HepG2 (cell line): ENCODE results near the gene UBALD1. TPM values are rescaled to one million over a fixed set of nuclear protein-coding genes. Genes with fewer than 3 reads are reported as not detected.

Source experiments
- ATAC-seq: fragments of 200-7000 bp; cut with Tn5 transposase; 3 replicates; pipeline ENCODE4 v1.9.1; 2020; ENCODE audit warnings: mild to moderate bottlenecking, moderate library complexity
- BruUV-seq: library from RNA; stranded (reverse); fragments of 400-500 nt; replicated peaks from 2 replicates; lab custom pipeline; 2021; lab: Mats Ljungman, UMichigan
- CTCF ChIA-PET: fragments of 300-600 bp; formaldehyde crosslinking; extraction: SDS; loops from one replicate; lab custom pipeline; 2021; ENCODE audit warnings: low total read pairs, inconsistent platforms, low intra/inter-chr PET ratio; lab: Yijun Ruan, JAX
- POLR2A ChIA-PET: fragments of 350-600 bp; sonication (Branson Sonifier 250); formaldehyde crosslinking; loops from one replicate; lab custom pipeline; 2020; ENCODE audit warnings: antibody characterized with exemption, inconsistent platforms; lab: Yijun Ruan, JAX
- DNase-seq: peaks from one replicate; pipeline ENCODE4 v3.0.0-alpha.2; 2015; ENCODE audit warnings: low spot score
- FAIRE-seq: peaks from 3 replicates; lab custom pipeline; 2011; peaks lifted over from hg19 to GRCh38; lab: Jason Lieb, UNC
- H2AFZ ChIP-seq: one replicate; pipeline ENCODE4 v1.6.1; 2011; ENCODE audit warnings: low read length, inconsistent platforms
- H3K27ac ChIP-seq: fragments of 300-600 bp; 3 replicates; pipeline ENCODE4 v1.8.0; 2011; ENCODE audit warnings: mixed run types, mild to moderate bottlenecking, mixed read lengths, low read length, inconsistent platforms; ENCODE audit not compliant: insufficient read depth; ENCODE audit errors: extremely low read length
- H3K27me3 ChIP-seq, 2 experiments: fragments of 200-600 bp in 1 of 2; 2 replicates in 1 of 2; 3 replicates in 1 of 2; pipeline versions ENCODE4 v1.6.0 to v1.8.0; 2011; ENCODE audit warnings: low read length in 2 of 2, mild to moderate bottlenecking in 2 of 2, moderate library complexity in 2 of 2, inconsistent platforms in 1 of 2; ENCODE audit not compliant: insufficient read depth in 2 of 2, control insufficient read depth in 1 of 2
- H3K36me3 ChIP-seq, 2 experiments: fragments of 200-600 bp in 1 of 2; replicated peaks in 1 of 2; 2 replicates in 1 of 2; 3 replicates in 1 of 2; pipeline versions ENCODE4 v1.5.1 to v1.8.0; 2011; ENCODE audit warnings: low read length in 2 of 2, inconsistent platforms in 1 of 2; ENCODE audit not compliant: insufficient read depth in 2 of 2, control insufficient read depth in 1 of 2
- H3K4me1 ChIP-seq: 2 replicates; pipeline ENCODE4 v1.5.1; 2012; ENCODE audit warnings: low read length, inconsistent platforms; ENCODE audit not compliant: insufficient read depth
- H3K4me2 ChIP-seq: 2 replicates; pipeline ENCODE4 v1.6.0; 2011; ENCODE audit warnings: low read depth, low read length, inconsistent platforms
- H3K4me3 ChIP-seq, 3 experiments: fragments of 200-600 bp in 1 of 3; sonication (generic), shearing (Covaris generic) in 1 of 3; replicated peaks in 1 of 3; 2 replicates each; pipeline ENCODE4 v1.5.1; 2011 to 2016; ENCODE audit warnings: low read length in 3 of 3, inconsistent platforms in 2 of 3, low read depth in 2 of 3, mild to moderate bottlenecking in 2 of 3, control low read depth in 1 of 3, mixed read lengths in 1 of 3; ENCODE audit not compliant: insufficient read depth in 1 of 3
- H3K79me2 ChIP-seq: one replicate; pipeline ENCODE4 v1.6.1; 2011; ENCODE audit warnings: low read length, inconsistent platforms; ENCODE audit not compliant: insufficient read depth
- H3K9ac ChIP-seq: 2 replicates; pipeline ENCODE4 v1.6.0; 2011; ENCODE audit warnings: mild to moderate bottlenecking, low read depth, low read length, inconsistent platforms; ENCODE audit not compliant: insufficient read depth
- H3K9me3 ChIP-seq: 2 replicates; pipeline ENCODE4 v1.5.1; 2012; ENCODE audit warnings: mild to moderate bottlenecking, low read length
- H4K20me1 ChIP-seq: 2 replicates; pipeline ENCODE4 v1.6.0; 2011; ENCODE audit warnings: inconsistent platforms, mild to moderate bottlenecking, low read length, moderate library complexity; ENCODE audit not compliant: insufficient read depth
- CCDC6 ChIP-seq: sonication (generic); formaldehyde crosslinking; IDR thresholded peaks from 2 replicates; pipeline ENCODE4 v1.8.1; 2022; ENCODE audit warnings: mild to moderate bottlenecking, missing genetic modification reagents, moderate library complexity
- HDAC1 ChIP-seq: sonication (generic); formaldehyde crosslinking; IDR thresholded peaks from 2 replicates; pipeline ENCODE4 v1.5.1; 2020; ENCODE audit warnings: mild to moderate bottlenecking, missing genetic modification reagents
- NCOA1 ChIP-seq: sonication (generic); formaldehyde crosslinking; IDR thresholded peaks from 2 replicates; pipeline ENCODE4 v1.9.0; 2021; ENCODE audit warnings: missing genetic modification reagents
- ZNF547 ChIP-seq: sonication (generic); formaldehyde crosslinking; IDR thresholded peaks from 2 replicates; pipeline ENCODE4 v1.5.1; 2020; ENCODE audit warnings: mild to moderate bottlenecking, missing genetic modification reagents
- WGBS: methylation state at CpG from one replicate; pipeline ENCODE4 v1.1.6; 2017; ENCODE audit warnings: low lambda C conversion rate; 5-methylcytosine and 5-hydroxymethylcytosine counted together
- in situ Hi-C: cut with HindIII; loops from 2 replicates; pipeline ENCODE4 v1.10.0; 2017; ENCODE audit warnings: low pct_unique_long_range_greater_than_20kb; ENCODE audit not compliant: extremely low pct_ligation_motif_present
- intact Hi-C: fragments of 100-400 bp; cut with micrococcal nuclease; formaldehyde crosslinking; loops from one replicate; pipeline ENCODE4 v1.10.0; 2022; ENCODE audit not compliant: unreplicated experiment
- polyA plus RNA-seq, 8 experiments: library from polyadenylated mRNA; depleted of rRNA in 3 of 8; stranded (reverse) in 7 of 8; unstranded in 1 of 8; fragments of >200 nt; fragmentation: Illumina TruSeq in 4 of 8; extraction: Trizol in 4 of 8; gene quantifications; 2 replicates each; pipeline versions ENCODE4 v1.2.1 to v1.2.3, GENCODE V29; 2011 to 2016; ENCODE audit warnings: low read depth in 4 of 8, missing spikeins in 1 of 8, mixed read lengths in 1 of 8; ENCODE audit not compliant: insufficient read depth in 1 of 8
- total RNA-seq, 5 experiments: library from RNA; depleted of rRNA; stranded (reverse); fragments of >200 nt; fragmentation: Illumina TruSeq; extraction: Trizol; gene quantifications; 2 replicates each; pipeline ENCODE4 v1.2.3, GENCODE V29; 2016; ENCODE audit warnings: low read depth in 1 of 5
- TF ChIP-seq, protein P1 (sequence below): sonication (generic); formaldehyde crosslinking; IDR thresholded peaks from 2 replicates; pipeline ENCODE4 v1.4.0; 2020; ENCODE audit warnings: mild to moderate bottlenecking, missing genetic modification reagents
- TF ChIP-seq, protein P2 (sequence below): sonication (generic); formaldehyde crosslinking; IDR thresholded peaks from 2 replicates; pipeline ENCODE4 v1.4.0; 2020; ENCODE audit warnings: missing genetic modification reagents
- TF ChIP-seq, protein P3 (sequence below): IDR thresholded peaks from 2 replicates; pipeline ENCODE4 v1.6.1; 2016; ENCODE audit warnings: low read depth, borderline replicate concordance
- TF ChIP-seq, protein P4 (sequence below): sonication (generic); formaldehyde crosslinking; IDR thresholded peaks from 2 replicates; pipeline ENCODE4 v1.4.0; 2020; ENCODE audit warnings: missing genetic modification reagents

UBALD1 gene
- total and polyA plus RNA-seq, 2 of the 13 experiments (the other 11 are each of a cell fraction or from before 2014, with no cell fraction given): 6.8 to 12.3 TPM

DNA sequence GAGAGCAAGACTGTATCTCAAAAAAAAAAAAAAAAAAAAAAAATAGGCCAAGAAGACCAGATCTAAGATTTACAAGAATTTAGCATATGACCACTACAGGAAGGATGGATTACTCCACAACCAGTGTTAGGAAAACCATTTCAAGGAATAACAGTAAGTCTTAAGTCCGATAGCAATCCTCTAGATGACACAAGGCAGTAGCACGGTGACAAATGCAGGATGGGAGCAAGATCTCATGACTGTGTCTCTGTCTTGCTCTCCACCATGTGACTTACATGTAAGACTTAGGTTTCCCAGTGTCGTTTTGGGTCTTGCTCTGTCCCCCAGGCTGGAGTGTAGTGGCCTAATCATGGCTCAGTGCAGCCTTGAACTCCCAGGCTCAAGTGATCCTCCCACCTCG, 30.8 kb downstream of the UBALD1 start:
- no TSS peak for BruUV-seq
- POLR2A ChIA-PET: no interaction called here
- H3K27me3 ChIP-seq: peaks cover 5 to 17% of the 10 kb centered on the region in 2 experiments; a peak in 3 of 5 replicates
- no peaks in the 10 kb centered on the region for H3K36me3 ChIP-seq
- no peak overlapping the region for H3K27ac ChIP-seq
- peaks cover 8% of the 10 kb centered on the region for H3K9me3 ChIP-seq
- H3K4me1 ChIP-seq: peaks cover 24% of the 10 kb centered on the region
- no peak overlapping the region for H3K9ac ChIP-seq
- intact Hi-C loops: loop anchor here (2.0 kb wide), 1 partner anchor 73 kb away; no protein-coding TSS in a partner anchor
- H4K20me1 ChIP-seq: no peaks in the 10 kb centered on the region
- no peak overlapping the region for H2AFZ ChIP-seq
- no peak overlapping the region for H3K4me2 ChIP-seq
- TF ChIP-seq NCOA1 (CRISPR knock-in tag): no peak
- TF ChIP-seq ZNF547 (CRISPR knock-in tag): no peak
- TF ChIP-seq, protein P1, sequence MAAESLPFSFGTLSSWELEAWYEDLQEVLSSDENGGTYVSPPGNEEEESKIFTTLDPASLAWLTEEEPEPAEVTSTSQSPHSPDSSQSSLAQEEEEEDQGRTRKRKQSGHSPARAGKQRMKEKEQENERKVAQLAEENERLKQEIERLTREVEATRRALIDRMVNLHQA (CRISPR knock-in tag): no peak
- TF ChIP-seq, protein P2, sequence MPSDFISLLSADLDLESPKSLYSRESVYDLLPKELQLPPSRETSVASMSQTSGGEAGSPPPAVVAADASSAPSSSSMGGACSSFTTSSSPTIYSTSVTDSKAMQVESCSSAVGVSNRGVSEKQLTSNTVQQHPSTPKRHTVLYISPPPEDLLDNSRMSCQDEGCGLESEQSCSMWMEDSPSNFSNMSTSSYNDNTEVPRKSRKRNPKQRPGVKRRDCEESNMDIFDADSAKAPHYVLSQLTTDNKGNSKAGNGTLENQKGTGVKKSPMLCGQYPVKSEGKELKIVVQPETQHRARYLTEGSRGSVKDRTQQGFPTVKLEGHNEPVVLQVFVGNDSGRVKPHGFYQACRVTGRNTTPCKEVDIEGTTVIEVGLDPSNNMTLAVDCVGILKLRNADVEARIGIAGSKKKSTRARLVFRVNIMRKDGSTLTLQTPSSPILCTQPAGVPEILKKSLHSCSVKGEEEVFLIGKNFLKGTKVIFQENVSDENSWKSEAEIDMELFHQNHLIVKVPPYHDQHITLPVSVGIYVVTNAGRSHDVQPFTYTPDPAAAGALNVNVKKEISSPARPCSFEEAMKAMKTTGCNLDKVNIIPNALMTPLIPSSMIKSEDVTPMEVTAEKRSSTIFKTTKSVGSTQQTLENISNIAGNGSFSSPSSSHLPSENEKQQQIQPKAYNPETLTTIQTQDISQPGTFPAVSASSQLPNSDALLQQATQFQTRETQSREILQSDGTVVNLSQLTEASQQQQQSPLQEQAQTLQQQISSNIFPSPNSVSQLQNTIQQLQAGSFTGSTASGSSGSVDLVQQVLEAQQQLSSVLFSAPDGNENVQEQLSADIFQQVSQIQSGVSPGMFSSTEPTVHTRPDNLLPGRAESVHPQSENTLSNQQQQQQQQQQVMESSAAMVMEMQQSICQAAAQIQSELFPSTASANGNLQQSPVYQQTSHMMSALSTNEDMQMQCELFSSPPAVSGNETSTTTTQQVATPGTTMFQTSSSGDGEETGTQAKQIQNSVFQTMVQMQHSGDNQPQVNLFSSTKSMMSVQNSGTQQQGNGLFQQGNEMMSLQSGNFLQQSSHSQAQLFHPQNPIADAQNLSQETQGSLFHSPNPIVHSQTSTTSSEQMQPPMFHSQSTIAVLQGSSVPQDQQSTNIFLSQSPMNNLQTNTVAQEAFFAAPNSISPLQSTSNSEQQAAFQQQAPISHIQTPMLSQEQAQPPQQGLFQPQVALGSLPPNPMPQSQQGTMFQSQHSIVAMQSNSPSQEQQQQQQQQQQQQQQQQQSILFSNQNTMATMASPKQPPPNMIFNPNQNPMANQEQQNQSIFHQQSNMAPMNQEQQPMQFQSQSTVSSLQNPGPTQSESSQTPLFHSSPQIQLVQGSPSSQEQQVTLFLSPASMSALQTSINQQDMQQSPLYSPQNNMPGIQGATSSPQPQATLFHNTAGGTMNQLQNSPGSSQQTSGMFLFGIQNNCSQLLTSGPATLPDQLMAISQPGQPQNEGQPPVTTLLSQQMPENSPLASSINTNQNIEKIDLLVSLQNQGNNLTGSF (CRISPR knock-in tag): no peak
- TF ChIP-seq CCDC6 (CRISPR knock-in tag): no peak
- TF ChIP-seq HDAC1 (CRISPR knock-in tag): no peak
- TF ChIP-seq, protein P3, sequence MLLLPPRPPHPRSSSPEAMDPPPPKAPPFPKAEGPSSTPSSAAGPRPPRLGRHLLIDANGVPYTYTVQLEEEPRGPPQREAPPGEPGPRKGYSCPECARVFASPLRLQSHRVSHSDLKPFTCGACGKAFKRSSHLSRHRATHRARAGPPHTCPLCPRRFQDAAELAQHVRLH (CRISPR knock-in tag): no peak
- TF ChIP-seq, protein P4, sequence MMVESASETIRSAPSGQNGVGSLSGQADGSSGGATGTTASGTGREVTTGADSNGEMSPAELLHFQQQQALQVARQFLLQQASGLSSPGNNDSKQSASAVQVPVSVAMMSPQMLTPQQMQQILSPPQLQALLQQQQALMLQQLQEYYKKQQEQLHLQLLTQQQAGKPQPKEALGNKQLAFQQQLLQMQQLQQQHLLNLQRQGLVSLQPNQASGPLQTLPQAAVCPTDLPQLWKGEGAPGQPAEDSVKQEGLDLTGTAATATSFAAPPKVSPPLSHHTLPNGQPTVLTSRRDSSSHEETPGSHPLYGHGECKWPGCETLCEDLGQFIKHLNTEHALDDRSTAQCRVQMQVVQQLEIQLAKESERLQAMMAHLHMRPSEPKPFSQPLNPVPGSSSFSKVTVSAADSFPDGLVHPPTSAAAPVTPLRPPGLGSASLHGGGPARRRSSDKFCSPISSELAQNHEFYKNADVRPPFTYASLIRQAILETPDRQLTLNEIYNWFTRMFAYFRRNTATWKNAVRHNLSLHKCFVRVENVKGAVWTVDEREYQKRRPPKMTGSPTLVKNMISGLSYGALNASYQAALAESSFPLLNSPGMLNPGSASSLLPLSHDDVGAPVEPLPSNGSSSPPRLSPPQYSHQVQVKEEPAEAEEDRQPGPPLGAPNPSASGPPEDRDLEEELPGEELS (CRISPR knock-in tag): no peak
- TF ChIP-seq, all 625 proteins: peak for 0
- in situ Hi-C loops: loop anchor here (10.0 kb wide), 1 partner anchor 69 kb away; no protein-coding TSS in a partner anchor
- no peak for DNase-seq
- H3K4me3 ChIP-seq: no peak overlapping the region
- H3K79me2 ChIP-seq: no peaks in the 10 kb centered on the region
- ATAC-seq: no peak
- no peak for FAIRE-seq
- 53% methylated on average over 2 of the region's 4 CpGs for WGBS
- CTCF ChIA-PET: no interaction called here
